Stimulated activated CD4-positive, alpha-beta T cell treated with anti-CD3 and anti-CD28 coated beads, Interleukin-4, amount 100 ng/mL, for 4 hours (primary cell): Measurements from ENCODE around the gene TRMT13.
A peak's percentile ranks its signal among the peaks of the same experiment; 100 is the strongest.

Experiments
- DNase-seq, 2 experiments: peaks; one replicate each; pipeline ENCODE4 v3.0.0-alpha.2; 2020

Gene TRMT13

DNA sequence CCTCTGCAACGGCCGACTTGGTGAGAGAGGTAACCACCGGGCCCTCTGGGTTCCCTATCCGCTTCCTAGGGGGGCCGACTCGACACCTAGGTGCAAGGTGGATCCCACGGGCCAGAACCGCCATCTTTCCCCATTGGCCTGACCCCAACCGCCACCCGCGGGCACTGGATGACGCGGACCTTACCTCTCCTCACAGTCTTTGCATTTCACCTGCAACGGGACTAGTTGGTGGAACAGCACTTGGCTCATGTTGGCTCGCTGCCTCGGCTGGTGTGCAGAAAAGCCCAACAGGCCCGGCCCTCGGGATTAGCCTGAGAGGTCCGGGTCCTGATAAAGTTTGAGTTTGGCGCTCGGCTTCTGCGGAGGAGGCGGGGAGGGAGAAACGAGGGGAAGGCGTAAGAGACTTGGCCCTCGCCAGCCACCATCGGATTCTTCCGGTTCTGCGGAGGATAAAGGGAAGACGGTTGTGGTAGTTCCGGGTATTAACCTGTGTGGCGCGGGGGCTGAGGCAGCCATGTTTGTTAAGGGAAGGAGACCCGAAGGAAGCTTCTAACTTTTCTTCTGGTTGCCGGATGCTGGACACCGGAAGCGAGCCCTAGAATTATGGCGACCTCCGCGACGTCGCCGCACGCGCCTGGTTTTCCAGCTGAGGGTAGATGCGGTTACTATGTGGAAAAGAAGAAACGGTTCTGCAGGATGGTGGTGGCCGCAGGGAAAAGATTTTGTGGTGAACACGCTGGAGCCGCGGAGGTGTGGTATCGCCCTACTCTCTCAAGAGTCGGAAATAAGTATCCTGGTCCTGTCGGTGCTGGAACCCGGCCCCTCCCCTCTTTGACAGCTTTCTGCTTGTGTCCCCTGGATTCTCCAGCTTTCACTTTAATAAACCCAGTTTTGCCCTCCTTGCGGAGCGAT, at the start of gene TRMT13, which contains the start of gene SASS6:
Gene TRMT13 (plus strand): TSS at position 598 of the 912 bp plus-strand sequence. CDS start 6 bp downstream, at position 604.
Gene SASS6 (minus strand): TSS at position 365 of the 912 bp plus-strand sequence. CDS start 116 bp downstream, at position 249.
- peak; percentile 84 to 95 for DNase-seq

DNA sequence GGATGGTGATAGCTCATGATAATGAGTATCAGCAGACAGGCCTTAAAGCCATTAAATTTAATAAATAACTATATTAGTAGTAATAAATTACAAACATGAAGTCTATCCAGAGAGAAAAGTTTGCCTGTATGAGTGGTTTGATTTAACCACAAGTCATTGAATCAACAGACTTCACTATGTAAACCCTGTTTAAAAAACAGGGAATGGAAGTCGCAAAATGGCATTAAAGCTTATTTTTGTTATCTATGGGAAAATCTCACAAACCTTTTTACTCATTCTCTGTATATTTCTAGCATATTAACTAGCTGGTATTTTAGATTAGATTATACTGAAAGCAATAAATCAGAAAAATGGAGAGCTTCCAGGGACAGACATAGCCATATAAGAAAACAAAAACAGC, 45.6 kb upstream of the TRMT13 start:
- no peak for DNase-seq

GRCh38 chr1:100089082-100089481, 43.9 kb upstream of the TRMT13 start:
- DNase-seq = no peak

DNA sequence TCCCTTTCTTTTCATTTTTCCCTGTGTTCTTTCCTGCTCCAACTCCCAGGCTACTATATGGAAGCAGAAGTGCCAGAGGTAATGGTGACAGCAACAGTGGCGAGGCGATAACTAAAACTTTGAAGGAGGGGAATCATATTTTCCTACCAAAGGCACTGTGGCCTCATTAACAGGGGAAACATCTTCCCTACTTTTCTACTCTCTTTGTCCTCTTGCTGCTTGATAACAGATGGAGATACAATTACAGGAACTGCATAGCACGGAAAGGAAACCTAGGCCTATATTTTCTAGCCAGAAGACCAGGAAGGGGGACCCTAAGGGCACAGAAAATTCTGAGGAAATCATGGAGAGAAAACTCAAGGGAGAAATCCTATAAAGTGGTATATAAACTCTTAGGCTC, 42.5 kb upstream of the TRMT13 start:
- DNase-seq = no peak

- no peak for DNase-seq
Observed at GRCh38 chr1:100100202-100100601, 32.8 kb upstream of the TRMT13 start.

DNA sequence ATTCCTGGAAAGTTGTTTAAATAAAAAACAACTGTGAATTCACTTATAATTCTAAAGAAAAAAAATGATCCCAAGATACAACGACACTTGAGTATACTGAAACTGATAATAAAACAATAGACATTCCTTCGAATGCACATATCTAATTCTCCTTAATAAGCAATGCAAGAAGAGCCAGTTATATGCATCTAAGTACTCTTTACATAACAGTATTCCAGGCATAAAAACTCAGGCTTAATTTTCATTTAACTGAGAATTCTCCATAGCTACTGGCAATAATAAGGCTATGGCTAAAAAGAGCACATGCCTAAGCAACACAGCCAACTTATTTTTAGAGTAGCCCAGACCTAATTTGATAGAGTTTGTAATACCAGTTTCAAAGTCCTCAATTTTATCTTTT, 31.4 kb upstream of the TRMT13 start:
- no peak for DNase-seq

GRCh38 chr1:100107696-100108095, 25.3 kb upstream of the TRMT13 start:
- no peak for DNase-seq

DNA sequence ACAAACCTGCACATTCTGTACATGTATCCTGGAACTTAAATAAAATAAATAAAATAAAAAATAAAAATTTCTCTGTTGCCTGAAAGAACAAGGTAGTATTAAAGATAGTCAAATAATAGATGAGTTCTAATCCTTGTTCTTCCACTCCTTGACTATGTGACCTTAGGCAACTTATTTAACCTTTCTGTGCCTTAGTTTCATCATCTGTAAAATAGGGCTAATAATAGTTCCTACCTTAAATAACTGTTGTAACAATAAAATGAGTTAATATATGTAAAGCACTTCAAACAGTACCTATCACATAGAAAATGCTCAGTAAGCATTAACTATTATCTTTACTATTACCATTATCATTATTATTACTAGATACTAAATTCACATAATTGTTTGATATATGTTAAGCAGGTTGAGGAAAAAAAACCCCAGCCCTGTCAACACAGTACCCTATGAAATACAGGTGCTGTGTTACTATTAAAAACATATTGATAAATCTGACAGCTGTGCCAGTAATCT, 23.4 kb upstream of the TRMT13 start:
- no peak for DNase-seq

DNA sequence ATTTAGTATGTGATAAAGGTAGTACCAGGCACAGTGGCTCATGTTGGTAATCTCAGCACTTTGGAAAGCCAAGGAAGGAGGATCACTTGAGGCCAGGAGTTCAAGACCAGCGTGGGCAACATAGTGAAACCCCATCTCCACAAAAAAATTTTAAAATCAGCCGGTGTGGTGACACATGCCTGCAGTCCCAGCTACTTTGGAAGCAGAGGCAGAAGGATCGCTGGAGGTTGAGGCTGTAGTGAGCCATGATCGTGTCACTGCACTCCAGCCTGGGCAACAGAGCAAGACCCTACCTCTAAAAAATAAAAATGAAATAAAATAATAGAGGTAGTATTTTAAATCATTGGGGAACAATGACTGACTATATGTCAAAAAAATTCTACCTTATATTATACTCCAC, 17.4 kb upstream of the TRMT13 start:
- no peak for DNase-seq

GRCh38 chr1:100122177-100122576, 10.8 kb upstream of the TRMT13 start:
- no peak for DNase-seq

GRCh38 chr1:100127226-100127625, 5.7 kb upstream of the TRMT13 start:
- no peak for DNase-seq

GRCh38 chr1:100130552-100131077, 2.3 kb upstream of the TRMT13 start:
- no peak for DNase-seq

GRCh38 chr1:100131623-100132022, 1.3 kb upstream of the TRMT13 start:
- DNase-seq = no peak

DNA sequence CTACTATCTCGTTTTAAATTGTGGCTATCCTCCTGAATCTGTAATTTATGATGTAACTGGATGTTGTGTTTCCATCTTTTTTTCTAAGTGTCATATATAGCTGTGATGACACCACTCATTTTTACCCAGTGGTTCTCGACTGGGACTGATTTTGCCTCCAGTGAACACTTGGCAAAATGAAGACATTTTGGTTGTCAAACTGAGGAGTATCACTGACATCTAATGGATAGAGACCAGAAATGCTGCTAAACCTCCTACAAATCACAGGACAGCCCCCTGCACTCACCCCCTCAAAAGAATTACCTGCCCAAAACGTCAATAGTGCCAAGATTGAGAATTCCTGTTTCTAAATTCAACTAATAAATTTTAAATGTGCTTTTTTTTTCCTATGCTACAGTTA, 1.9 kb downstream of the TRMT13 start:
- DNase-seq = no peak

DNA sequence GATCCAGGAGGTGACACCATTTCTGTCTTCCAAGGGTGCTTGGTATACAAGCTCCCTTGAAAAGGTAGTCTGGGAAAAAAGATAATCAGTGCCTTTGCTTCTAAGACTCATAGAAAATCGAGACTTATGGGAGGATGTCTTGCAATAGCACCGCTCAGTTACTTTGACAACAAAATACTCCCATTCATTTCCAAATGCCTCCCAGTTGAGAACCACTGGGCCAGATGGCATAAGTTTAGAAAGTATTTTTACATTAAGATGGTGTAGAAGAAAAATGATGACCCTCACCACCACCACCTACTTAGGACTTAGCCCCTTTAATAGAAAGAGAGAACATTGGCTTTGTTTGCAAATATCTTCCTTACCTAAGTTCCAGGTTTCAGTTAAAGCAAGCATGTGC, 4.6 kb downstream of the TRMT13 start:
- no peak for DNase-seq

GRCh38 chr1:100141192-100141591, 8.2 kb downstream of the TRMT13 start:
- no peak for DNase-seq

DNA sequence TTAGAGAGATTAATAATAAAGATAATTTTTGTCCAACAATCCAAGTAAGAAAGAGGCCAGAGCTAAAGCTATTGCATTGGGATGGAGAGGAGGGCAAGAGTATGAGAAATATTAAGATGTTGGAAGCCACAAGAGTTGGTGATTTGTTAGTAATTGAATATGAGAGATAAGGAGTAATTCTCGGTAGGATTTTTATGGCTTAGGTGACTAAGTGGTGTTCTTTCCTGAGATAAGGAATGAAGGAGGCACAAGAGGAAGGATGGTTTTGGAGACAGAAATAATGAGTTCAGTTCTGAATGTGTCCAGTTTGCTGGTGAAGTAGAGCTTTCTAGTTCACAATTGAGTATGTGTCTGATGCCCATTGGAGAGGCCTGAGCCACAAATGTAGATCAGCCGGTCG, 9.4 kb downstream of the TRMT13 start:
- no peak for DNase-seq

- no peak for DNase-seq
Observed at GRCh38 chr1:100145116-100145515, 12.2 kb downstream of the TRMT13 start.

DNA sequence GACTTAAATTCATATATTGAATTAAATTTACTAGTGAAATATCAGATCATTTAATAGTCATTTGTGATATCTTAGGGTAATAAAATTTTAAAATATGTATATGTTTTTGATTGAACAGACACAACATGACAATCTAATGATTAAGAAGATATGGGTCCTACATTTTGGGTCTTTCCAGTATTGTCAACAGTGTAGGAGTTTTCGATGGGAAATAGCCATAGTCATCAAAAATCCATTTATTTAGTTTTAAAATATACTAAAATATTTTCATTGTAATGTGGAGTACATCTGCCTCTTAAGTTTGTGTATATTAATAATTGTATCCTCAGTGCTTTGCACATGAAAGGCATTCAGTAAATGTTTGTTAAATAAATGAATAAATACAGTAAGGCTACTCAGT, 14.0 kb downstream of the TRMT13 start:
- DNase-seq = no peak

DNA sequence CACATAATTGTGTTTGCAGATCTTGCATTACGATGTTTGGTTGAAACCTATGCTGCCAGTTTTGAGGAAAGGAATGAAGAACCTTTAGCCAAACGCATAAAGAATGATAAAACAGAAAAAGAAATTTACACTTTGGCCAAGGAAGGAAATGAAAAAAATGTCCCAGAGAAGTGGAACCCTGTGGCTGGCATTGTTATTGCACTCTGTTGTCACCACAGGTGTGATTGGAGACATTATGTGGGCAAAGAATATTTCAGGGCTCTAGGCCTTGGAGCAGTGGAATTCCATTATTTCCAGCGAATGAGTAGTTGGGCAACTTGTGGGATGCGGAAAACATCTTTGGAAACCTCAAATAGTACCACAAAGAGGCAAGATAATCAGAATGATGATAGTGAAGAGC, 14.9 kb downstream of the TRMT13 start:
- no peak for DNase-seq

GRCh38 chr1:100151679-100152078, 18.7 kb downstream of the TRMT13 start:
- DNase-seq = no peak

- DNase-seq = no peak
Observed at GRCh38 chr1:100152271-100152670, 19.3 kb downstream of the TRMT13 start.

GRCh38 chr1:100162881-100163280, 29.9 kb downstream of the TRMT13 start:
- DNase-seq = no peak

GRCh38 chr1:100164216-100164615, 31.3 kb downstream of the TRMT13 start:
- no peak for DNase-seq
